GM21723 (cell line): ENCODE results near the gene PSMB7.
"Not testable (repeated sequence)": the region's sequence is repeated elsewhere in the genome, so short reads cannot be mapped to it uniquely, and the experiment has no call there.

Experiments
- ATAC-seq: cut with Tn5 transposase; IDR thresholded peaks from one replicate; pipeline ENCODE4 v1.9.1; 2021; ENCODE audit warnings: mild to moderate bottlenecking, moderate library complexity; ENCODE audit not compliant: unreplicated experiment

Gene PSMB7

DNA sequence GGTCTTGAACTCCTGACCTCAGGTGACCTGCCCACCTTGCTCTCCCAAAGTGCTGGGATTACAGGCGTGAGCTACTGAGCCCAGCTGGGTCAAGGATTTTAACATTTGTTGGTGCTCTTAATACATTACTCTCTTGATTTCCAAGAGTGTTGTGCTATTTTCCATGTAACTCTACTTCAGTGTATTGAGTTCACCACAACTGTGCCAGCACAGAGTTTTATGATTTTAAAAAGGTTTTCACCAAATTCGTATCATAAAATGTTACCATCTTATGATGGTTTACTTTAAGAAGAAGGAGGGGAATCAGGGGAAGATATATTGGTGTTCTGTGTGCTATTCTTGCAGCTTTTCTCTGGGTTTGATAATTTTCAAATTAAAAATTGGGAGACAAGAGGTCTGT, 28.4 kb upstream of the PSMB7 start:
- no peak for ATAC-seq

DNA sequence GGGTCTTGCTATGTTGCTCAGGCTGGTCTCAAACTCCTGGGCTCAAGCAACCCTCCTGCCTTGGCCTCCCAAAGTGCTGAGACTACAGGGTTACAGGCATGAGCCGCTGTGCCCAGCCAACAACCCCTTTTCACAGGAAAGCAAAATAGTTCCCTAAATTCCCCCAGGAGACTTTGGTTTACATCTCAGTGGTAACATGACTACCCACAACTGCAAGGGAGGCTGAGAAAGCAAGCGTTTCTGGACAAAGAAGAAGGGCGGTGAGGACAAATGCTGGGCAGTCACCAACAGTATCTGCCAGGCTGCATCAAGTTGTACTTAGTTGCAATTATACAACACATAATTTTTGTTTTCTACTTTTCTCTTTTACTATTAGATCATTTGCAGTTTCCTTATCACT, 27.6 kb upstream of the PSMB7 start:
- no peak for ATAC-seq

DNA sequence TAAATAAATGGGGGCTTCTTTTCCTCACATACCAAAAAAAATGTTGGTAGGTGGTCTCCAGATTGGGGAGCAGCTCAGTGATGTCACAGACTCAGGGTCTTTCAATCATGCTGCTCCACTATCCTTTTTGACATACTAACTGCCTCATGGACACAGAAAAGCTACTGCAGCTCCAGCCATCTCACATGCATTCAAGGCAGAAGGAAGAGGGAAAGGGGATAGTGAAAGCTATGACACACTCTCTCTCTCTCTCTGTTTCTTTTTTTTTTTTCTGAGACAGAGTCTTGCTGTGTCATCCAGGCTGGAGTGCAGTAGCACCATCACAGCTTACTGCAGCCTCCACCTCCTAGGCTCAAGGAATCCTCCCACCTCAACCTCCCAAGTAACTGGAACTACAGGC, 27.1 kb upstream of the PSMB7 start:
- no peak for ATAC-seq

- no peak for ATAC-seq
Observed at GRCh38 chr9:124441291-124441690, 26.0 kb upstream of the PSMB7 start.

- ATAC-seq, result no peak
Observed at GRCh38 chr9:124440786-124441185, 25.5 kb upstream of the PSMB7 start.

DNA sequence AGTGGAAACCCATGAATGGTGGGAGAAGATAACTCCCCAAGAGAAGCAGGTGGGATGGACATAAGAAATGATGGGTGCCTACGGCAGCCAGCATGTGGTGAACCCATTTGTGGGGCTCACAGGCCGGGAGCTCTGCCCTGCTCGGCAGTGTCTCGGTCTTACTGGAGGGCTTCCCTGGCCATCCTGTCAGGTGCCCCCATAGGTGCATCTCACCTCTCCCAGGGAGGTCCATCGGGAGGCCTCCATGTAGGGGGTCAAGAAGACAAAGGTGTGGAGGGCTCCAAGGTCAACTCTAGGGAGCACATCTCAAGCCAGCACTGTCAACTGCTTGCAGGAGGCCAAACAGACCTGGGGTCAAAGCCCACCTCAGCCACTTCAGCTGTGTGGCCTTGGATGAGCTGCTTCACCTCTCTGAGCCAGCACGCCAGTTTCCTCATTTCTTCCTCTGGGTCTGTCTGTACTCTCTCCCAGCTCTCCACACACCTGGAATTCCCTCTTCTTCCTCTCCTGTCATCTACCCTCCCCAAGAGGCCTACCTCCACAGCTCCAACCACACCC, 24.5 kb upstream of the PSMB7 start:
- no peak for ATAC-seq

DNA sequence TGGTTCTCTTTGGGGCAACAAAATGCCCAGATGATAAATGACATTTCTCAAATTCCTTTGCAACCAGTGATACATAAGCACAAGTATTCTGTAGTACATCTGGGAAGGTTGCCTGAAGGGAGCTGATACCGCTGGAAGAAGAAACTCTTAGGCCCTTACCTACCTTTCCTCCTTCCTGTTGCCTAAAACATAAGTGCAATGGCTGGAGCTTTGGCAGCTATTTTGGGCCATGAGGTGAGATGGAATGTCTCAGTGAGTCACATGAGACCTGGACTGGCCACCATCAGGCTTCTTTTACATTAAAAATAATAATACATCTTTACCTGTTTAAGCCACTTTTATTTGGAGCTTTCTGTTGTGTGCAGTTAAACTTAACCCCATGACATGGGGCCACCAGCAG, 23.8 kb upstream of the PSMB7 start:
- no peak for ATAC-seq

DNA sequence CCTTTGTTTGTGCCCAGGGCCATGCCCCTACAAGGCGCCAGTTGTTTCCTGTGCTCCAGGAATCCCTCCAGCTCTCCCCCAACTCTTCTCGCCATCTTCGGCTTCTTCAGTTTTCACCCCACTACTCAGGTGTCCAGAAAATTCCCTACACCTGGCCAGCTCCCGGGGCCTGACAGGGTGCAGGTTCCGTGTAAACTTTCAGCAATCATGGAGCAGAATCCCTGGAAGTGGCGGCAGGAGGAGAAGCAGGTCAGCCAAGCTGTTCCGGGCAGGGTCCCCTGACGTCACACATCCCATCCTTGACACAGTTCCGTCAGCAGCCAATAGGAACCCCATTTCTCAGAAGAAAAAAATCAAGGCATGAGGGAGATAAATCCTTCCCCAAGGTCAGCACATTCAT, 22.8 kb upstream of the PSMB7 start:
- ATAC-seq, result no peak

DNA sequence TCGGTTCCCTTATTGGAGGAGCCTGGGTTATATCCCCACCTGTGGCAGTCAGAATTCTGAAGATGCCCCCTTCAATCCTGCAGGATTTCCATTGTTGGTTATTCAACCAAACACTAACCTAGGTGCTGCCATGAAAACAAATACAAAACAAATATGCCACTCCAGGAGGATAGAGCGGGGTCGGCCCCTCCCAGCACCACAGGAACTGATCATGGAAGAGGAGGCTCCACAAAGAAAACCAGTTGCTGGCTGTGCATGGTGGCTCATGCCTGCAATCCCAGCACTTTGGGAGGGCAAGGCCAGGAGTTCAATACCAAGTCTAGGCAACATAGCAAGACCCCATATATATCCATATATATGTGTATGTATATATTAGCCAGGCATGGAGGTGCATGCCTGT, 21.8 kb upstream of the PSMB7 start:
- no peak for ATAC-seq

GRCh38 chr9:124436320-124436719, 21.1 kb upstream of the PSMB7 start:
- no peak for ATAC-seq

GRCh38 chr9:124429530-124429867, 14.3 kb upstream of the PSMB7 start:
- ATAC-seq, result no peak

GRCh38 chr9:124428751-124429529, 13.7 kb upstream of the PSMB7 start:
- no peak for ATAC-seq

DNA sequence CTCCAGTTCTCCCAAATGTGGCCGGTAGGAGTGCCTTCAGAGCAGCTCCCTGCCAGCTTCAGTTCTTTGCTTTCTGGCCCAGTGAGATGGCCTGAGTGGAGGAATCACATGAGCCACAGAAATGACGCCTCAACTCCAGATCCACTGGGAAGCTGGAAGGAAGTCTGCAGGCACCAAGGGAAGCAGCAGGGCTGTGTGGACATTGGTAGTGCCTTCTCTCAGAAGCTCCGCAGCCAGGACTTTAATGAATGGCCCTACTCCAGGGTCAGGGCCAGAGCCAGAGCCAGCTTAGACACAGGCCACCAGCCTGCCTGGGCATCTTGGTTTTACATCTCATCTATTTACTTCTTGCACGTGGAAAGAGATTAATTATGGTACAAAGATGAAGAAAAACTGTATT, 12.0 kb upstream of the PSMB7 start:
- no peak for ATAC-seq

GRCh38 chr9:124426361-124426760, 11.1 kb upstream of the PSMB7 start:
- no peak for ATAC-seq

GRCh38 chr9:124425733-124426132, 10.5 kb upstream of the PSMB7 start:
- ATAC-seq, result not testable (repeated sequence)

- ATAC-seq, result no peak
Observed at GRCh38 chr9:124423591-124423990, 8.3 kb upstream of the PSMB7 start.

GRCh38 chr9:124423155-124423554, 7.9 kb upstream of the PSMB7 start:
- no peak for ATAC-seq

DNA sequence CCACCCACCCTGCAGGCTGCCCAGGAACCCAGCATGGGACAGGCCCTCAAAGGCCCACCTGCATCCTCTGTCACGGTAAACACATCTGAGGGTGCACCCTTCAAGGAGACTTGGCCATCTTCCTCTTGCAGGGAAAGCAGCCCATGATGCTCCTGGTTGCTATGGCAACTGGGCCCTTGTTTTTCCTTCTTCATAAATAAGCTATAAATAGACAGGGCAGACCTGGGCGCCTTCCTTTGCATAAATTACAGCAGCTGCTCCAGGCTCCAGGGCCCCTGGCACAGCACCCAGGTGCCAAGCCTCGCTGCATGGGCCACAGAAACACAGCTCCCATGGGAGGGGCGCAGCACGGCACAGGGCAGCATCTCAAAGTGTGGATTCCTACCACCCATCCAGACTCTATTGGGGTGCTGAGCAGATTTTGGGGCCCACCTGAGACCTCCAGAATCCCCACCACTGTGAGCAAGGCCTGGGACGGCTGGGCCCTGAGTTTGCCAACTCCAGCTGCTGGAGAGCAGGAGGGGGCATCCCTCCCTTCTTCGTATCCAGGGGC, 5.8 kb upstream of the PSMB7 start:
- no peak for ATAC-seq

- ATAC-seq, result no peak
Observed at GRCh38 chr9:124419832-124420489, 4.7 kb upstream of the PSMB7 start.

DNA sequence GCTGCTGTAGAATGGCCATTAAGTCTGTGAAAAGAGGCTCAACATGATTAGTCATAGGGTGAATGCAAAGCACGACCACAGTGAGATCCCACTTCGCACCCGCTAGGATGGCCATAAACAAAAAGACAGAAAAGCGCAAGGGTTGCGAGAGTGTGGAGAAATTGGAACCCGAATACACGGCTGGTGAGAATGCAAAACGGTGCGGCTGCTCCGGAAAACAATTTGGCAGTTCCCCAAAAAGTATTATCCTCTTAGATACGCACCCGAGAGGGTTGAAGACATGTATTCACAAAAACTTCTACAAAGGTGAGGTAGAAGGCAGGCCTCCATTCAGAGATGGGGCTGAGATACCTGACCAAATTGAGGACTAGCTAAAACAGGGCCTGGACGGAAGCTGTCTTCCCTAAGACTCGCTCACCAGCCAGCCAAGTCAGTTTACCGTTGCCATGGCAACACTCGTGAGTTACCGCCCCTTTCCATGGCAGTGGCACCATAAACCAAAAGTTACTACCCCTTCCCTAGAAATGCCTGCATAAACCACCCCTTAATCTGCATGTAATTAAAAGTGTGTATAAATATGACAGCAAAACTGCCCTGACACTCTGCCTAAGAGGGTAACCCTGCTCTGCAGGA, 726 bp upstream of the PSMB7 start:
- ATAC-seq, result no peak

- no peak for ATAC-seq
Observed at GRCh38 chr9:124414612-124415011, 630 bp downstream of the PSMB7 start.

- ATAC-seq, result no peak
Observed at GRCh38 chr9:124412228-124412575, 3.0 kb downstream of the PSMB7 start.
